ENCODE data around the gene PIP5K1C. TPM values are rescaled to one million over a fixed set of nuclear protein-coding genes. Genes with fewer than 3 reads are reported as not detected.

PIP5K1C gene
- polyA plus RNA-seq, 1 donor from 2014 or later = 7.1 TPM

GRCh38 chr19:3687774-3688706 lies 12.2 kb downstream of the PIP5K1C start:
- Histone ChIP-seq H3K36me3 (ENCODE audit: insufficient read depth, low read length) (no peaks in the 10 kb centered on the region), H3K27ac (ENCODE audit: low read length) (no peak overlapping the region), H3K4me3 (ENCODE audit: low read length) (no peak overlapping the region)

GRCh38 chr19:3687393-3687773 lies 12.9 kb downstream of the PIP5K1C start:
- no peak overlapping the region for H3K9ac ChIP-seq (ENCODE audit: low read length)
- no peaks in the 10 kb centered on the region for H3F3A ChIP-seq (ENCODE audit: insufficient read depth, low read length, poor library complexity, severe bottlenecking)
- H2AFZ ChIP-seq (ENCODE audit: low read depth, low read length) = no peak overlapping the region
- H3K27me3 ChIP-seq (ENCODE audit: insufficient read depth, low read depth, low read length) = no peaks in the 10 kb centered on the region
- H3K4me3 ChIP-seq (ENCODE audit: low read length) = no peak overlapping the region
- H3K4me2 ChIP-seq (ENCODE audit: low read length) = no peak overlapping the region
- no peak for TF ChIP-seq EP300 (conservative IDR thresholded peaks at IDR 0.05; ENCODE audit: poor library complexity, severe bottlenecking)
- TF ChIP-seq REST (IDR thresholded peaks at IDR 0.05; ENCODE audit: borderline replicate concordance) = no peak
- peaks cover 4% of the 10 kb centered on the region for H3K79me2 ChIP-seq (replicated peaks; ENCODE audit: insufficient read depth, low read length)
- H3K27ac ChIP-seq (ENCODE audit: low read length) = no peak overlapping the region
- no peaks in the 10 kb centered on the region for H4K20me1 ChIP-seq (ENCODE audit: insufficient read depth)
- no peaks in the 10 kb centered on the region for H3K9me2 ChIP-seq (ENCODE audit: insufficient read depth, low read length)
- no peaks in the 10 kb centered on the region for H3K9me3 ChIP-seq (ENCODE audit: low read length)
- no peaks in the 10 kb centered on the region for H3K36me3 ChIP-seq (ENCODE audit: insufficient read depth, low read length)

More at GRCh38 chr19:3687774-3688706, 12.2 kb downstream of the PIP5K1C start:
- Histone ChIP-seq H3K27me3 (ENCODE audit: insufficient read depth, low read depth, low read length) (no peaks in the 10 kb centered on the region), H3K9ac (ENCODE audit: low read length) (no peak overlapping the region), H3K79me2 (replicated peaks; ENCODE audit: insufficient read depth, low read length) (peaks cover 4% of the 10 kb centered on the region), H3K4me2 (ENCODE audit: low read length) (no peak overlapping the region), H4K20me1 (ENCODE audit: insufficient read depth) (no peaks in the 10 kb centered on the region), H3F3A (ENCODE audit: insufficient read depth, low read length, poor library complexity, severe bottlenecking) (no peaks in the 10 kb centered on the region), H3K9me2 (ENCODE audit: insufficient read depth, low read length) (no peaks in the 10 kb centered on the region), H2AFZ (ENCODE audit: low read depth, low read length) (no peak overlapping the region), H3K9me3 (ENCODE audit: low read length) (no peaks in the 10 kb centered on the region)
- TF ChIP-seq RAD21 (conservative IDR thresholded peaks at IDR 0.05) = no peak
- TF ChIP-seq SMC3 (conservative IDR thresholded peaks at IDR 0.05; ENCODE audit: poor library complexity) = no peak
- no peak for TF ChIP-seq POLR2AphosphoS5 (IDR thresholded peaks at IDR 0.05)
- no peak for TF ChIP-seq EZH2 (IDR thresholded peaks at IDR 0.05; ENCODE audit: borderline replicate concordance, insufficient read depth, low read length, poor library complexity, severe bottlenecking)
- TF ChIP-seq MXI1 (conservative IDR thresholded peaks at IDR 0.05; ENCODE audit: poor library complexity, severe bottlenecking) = no peak
- TF ChIP-seq CTCF (IDR thresholded peaks at IDR 0.05; ENCODE audit: poor library complexity, severe bottlenecking) = no peak
- TF ChIP-seq REST (IDR thresholded peaks at IDR 0.05; ENCODE audit: borderline replicate concordance) = no peak
